NOMO-1 treated with DMSO at 0.1 percent for 48 hours (cell line): ENCODE results near the gene ARRB2.
"Not testable (repeated sequence)": the region's sequence is repeated elsewhere in the genome, so short reads cannot be mapped to it uniquely, and the experiment has no call there.

Source experiments
- DNase-seq: peaks from one replicate; lab custom pipeline; 2025; ENCODE audit not compliant: unreplicated experiment; lab: John Stamatoyannopoulos, UW

Gene ARRB2

GRCh38 chr17:4709794-4710692 lies at the start of gene ARRB2:
Gene ARRB2 (plus strand): TSS chr17:4710632. CDS start chr17:4710722, 90 bp downstream.
- DNase-seq, result peak; percentile 96

- no peak for DNase-seq
Measured at GRCh38 chr17:4663711-4664110, 46.7 kb upstream of the ARRB2 start.

- DNase-seq, result no peak
Measured at GRCh38 chr17:4664230-4664629, 46.2 kb upstream of the ARRB2 start.

- no peak for DNase-seq
Measured at GRCh38 chr17:4665027-4665426, 45.4 kb upstream of the ARRB2 start.

- no peak for DNase-seq
Measured at GRCh38 chr17:4666296-4666695, 44.1 kb upstream of the ARRB2 start.

- DNase-seq, result no peak
Measured at GRCh38 chr17:4667166-4667565, 43.3 kb upstream of the ARRB2 start.

GRCh38 chr17:4672055-4672630 lies 38.3 kb upstream of the ARRB2 start:
- DNase-seq, result no peak

- no peak for DNase-seq
Measured at GRCh38 chr17:4672751-4673150, 37.7 kb upstream of the ARRB2 start.

- no peak for DNase-seq
Measured at GRCh38 chr17:4673169-4673568, 37.3 kb upstream of the ARRB2 start.

- no peak for DNase-seq
Measured at GRCh38 chr17:4673986-4674684, 36.3 kb upstream of the ARRB2 start.

GRCh38 chr17:4674685-4674998 lies 35.8 kb upstream of the ARRB2 start:
- no peak for DNase-seq

GRCh38 chr17:4675791-4676190 lies 34.6 kb upstream of the ARRB2 start:
- no peak for DNase-seq

- DNase-seq, result no peak
Measured at GRCh38 chr17:4676791-4677190, 33.6 kb upstream of the ARRB2 start.

- no peak for DNase-seq
Measured at GRCh38 chr17:4678448-4679026, 31.9 kb upstream of the ARRB2 start.

- no peak for DNase-seq
Measured at GRCh38 chr17:4679658-4680057, 30.8 kb upstream of the ARRB2 start.

GRCh38 chr17:4683739-4684138 lies 26.7 kb upstream of the ARRB2 start:
- DNase-seq, result not testable (repeated sequence)

- DNase-seq, result not testable (repeated sequence)
Measured at GRCh38 chr17:4689872-4690271, 20.6 kb upstream of the ARRB2 start.

GRCh38 chr17:4690745-4691144 lies 19.7 kb upstream of the ARRB2 start:
- no peak for DNase-seq

- DNase-seq, result no peak
Measured at GRCh38 chr17:4691686-4692085, 18.7 kb upstream of the ARRB2 start.

- no peak for DNase-seq
Measured at GRCh38 chr17:4693416-4693815, 17.0 kb upstream of the ARRB2 start.

- DNase-seq, result peak; percentile 22
Measured at GRCh38 chr17:4696437-4696805, 14.0 kb upstream of the ARRB2 start.
